Liver (tissue), 9 donors: Measurements from ENCODE around the gene METTL6. TPM values are rescaled to one million over a fixed set of nuclear protein-coding genes. Genes with fewer than 3 reads are reported as not detected.

Source experiments
- DNase-seq: peaks from one replicate; pipeline ENCODE4 v3.0.0-alpha.2; 2017; ENCODE audit warnings: low spot score
- H3K27ac ChIP-seq, 2 donors: one replicate each; pipeline ENCODE4 v1.7.0; 2013; ENCODE audit warnings: inconsistent platforms in 2 of 2, low read length in 2 of 2, control low read depth in 1 of 2, low read depth in 1 of 2, mild to moderate bottlenecking in 1 of 2
- H3K27me3 ChIP-seq, 4 donors: one replicate each; pipeline versions ENCODE4 v1.6.1 to v1.7.0; 2013; ENCODE audit warnings: low read length in 3 of 4, inconsistent platforms in 1 of 4, mild to moderate bottlenecking in 1 of 4, moderate library complexity in 1 of 4; ENCODE audit not compliant: control insufficient read depth in 4 of 4, insufficient read depth in 4 of 4
- H3K36me3 ChIP-seq, 4 donors: one replicate each; pipeline versions ENCODE4 v1.6.1 to v1.7.0; 2013; ENCODE audit warnings: low read length in 3 of 4, mild to moderate bottlenecking in 3 of 4, low read depth in 1 of 4, moderate library complexity in 1 of 4; ENCODE audit not compliant: control insufficient read depth in 4 of 4, insufficient read depth in 3 of 4
- H3K4me1 ChIP-seq, 4 donors: one replicate each; pipeline versions ENCODE4 v1.6.1 to v1.7.0; 2013; ENCODE audit warnings: low read length in 3 of 4, mild to moderate bottlenecking in 3 of 4, moderate library complexity in 1 of 4; ENCODE audit not compliant: control insufficient read depth in 4 of 4, insufficient read depth in 4 of 4
- H3K4me3 ChIP-seq, 3 donors: one replicate each; pipeline versions ENCODE4 v1.6.1 to v1.7.0; 2013; ENCODE audit warnings: low read length in 3 of 3, control low read depth in 1 of 3, low read depth in 1 of 3, mild to moderate bottlenecking in 1 of 3
- H3K9ac ChIP-seq, 2 donors: one replicate each; pipeline ENCODE4 v1.7.0; 2013; ENCODE audit warnings: low read length in 2 of 2, mild to moderate bottlenecking in 2 of 2, moderate library complexity in 2 of 2, control low read depth in 1 of 2, low read depth in 1 of 2
- H3K9me3 ChIP-seq, 4 donors: one replicate each; pipeline versions ENCODE4 v1.6.1 to v1.7.0; 2013; ENCODE audit warnings: low read length in 3 of 4; ENCODE audit not compliant: control insufficient read depth in 4 of 4
- EGR1 ChIP-seq, 2 donors: IDR thresholded peaks; 2 replicates each; pipeline ENCODE4 v1.6.1; 2016 to 2018; ENCODE audit warnings: antibody characterized with exemption in 2 of 2, low read depth in 2 of 2
- FOXA1 ChIP-seq: IDR thresholded peaks from 2 replicates; pipeline ENCODE4 v1.6.1; 2016; ENCODE audit warnings: antibody characterized with exemption
- FOXA2 ChIP-seq: IDR thresholded peaks from 2 replicates; pipeline ENCODE4 v1.6.1; 2016; ENCODE audit warnings: antibody characterized with exemption
- GABPA ChIP-seq, 2 donors: IDR thresholded peaks in 1 of 2; conservative IDR thresholded peaks in 1 of 2; 2 replicates each; pipeline ENCODE4 v1.6.1; 2016; ENCODE audit warnings: antibody characterized with exemption in 2 of 2, mild to moderate bottlenecking in 1 of 2, moderate library complexity in 1 of 2
- HNF4A ChIP-seq, 2 donors: conservative IDR thresholded peaks; 2 replicates each; pipeline ENCODE4 v1.6.1; 2016; ENCODE audit warnings: antibody characterized with exemption in 2 of 2, mild to moderate bottlenecking in 2 of 2
- HNF4G ChIP-seq: IDR thresholded peaks from 2 replicates; pipeline ENCODE4 v1.6.1; 2016; ENCODE audit warnings: antibody characterized with exemption
- MAX ChIP-seq: IDR thresholded peaks from 2 replicates; pipeline ENCODE4 v1.6.1; 2016; ENCODE audit warnings: antibody characterized with exemption
- NR2F2 ChIP-seq: IDR thresholded peaks from 2 replicates; pipeline ENCODE4 v1.6.1; 2016; ENCODE audit warnings: antibody characterized with exemption
- RAD21 ChIP-seq, 2 donors: IDR thresholded peaks; 2 replicates each; pipeline ENCODE4 v1.6.1; 2016; ENCODE audit warnings: antibody characterized with exemption in 2 of 2, mild to moderate bottlenecking in 2 of 2
- REST ChIP-seq: IDR thresholded peaks from 2 replicates; pipeline ENCODE4 v1.6.1; 2016; ENCODE audit warnings: antibody characterized with exemption, mild to moderate bottlenecking
- RXRA ChIP-seq, 2 donors: IDR thresholded peaks; 2 replicates each; pipeline ENCODE4 v1.6.1; 2017 to 2018; ENCODE audit warnings: antibody characterized with exemption in 2 of 2, mild to moderate bottlenecking in 1 of 2
- SP1 ChIP-seq: IDR thresholded peaks from 2 replicates; pipeline ENCODE4 v1.6.1; 2018; ENCODE audit warnings: antibody characterized with exemption, mild to moderate bottlenecking
- TAF1 ChIP-seq: conservative IDR thresholded peaks from 2 replicates; pipeline ENCODE4 v1.6.1; 2016; ENCODE audit warnings: antibody characterized with exemption, mild to moderate bottlenecking
- YY1 ChIP-seq: IDR thresholded peaks from 2 replicates; pipeline ENCODE4 v1.6.1; 2016; ENCODE audit warnings: antibody characterized with exemption, mild to moderate bottlenecking
- WGBS: extraction: QIAGEN DNeasy Blood & Tissue Kit; methylation state at CpG from one replicate; pipeline ENCODE4 v1.1.7; 2013; 5-methylcytosine and 5-hydroxymethylcytosine counted together
- polyA plus RNA-seq, 2 donors: library from polyadenylated mRNA; stranded (reverse) in 1 of 2; unstranded in 1 of 2; fragments of 200-250 nt in 1 of 2; fragments of >200 nt in 1 of 2; fragmentation: Nextera tagmentation in 1 of 2; extraction: Ambion mirVana in 1 of 2; gene quantifications; one replicate each; pipeline versions ENCODE4 v1.2.1 to v1.2.3, GENCODE V29; 2013 to 2015
- total RNA-seq, 2 donors: library from RNA; depleted of rRNA; stranded (reverse); fragments of >200 nt; gene quantifications; one replicate each; pipeline ENCODE4 v1.2.3, GENCODE V29; 2014
- TF ChIP-seq, protein P1 (sequence below): IDR thresholded peaks from 2 replicates; pipeline ENCODE4 v1.6.1; 2016; ENCODE audit warnings: antibody characterized with exemption
- donor health status: healthy.
- donor health status: healthy.
- donor health status: healthy.
- donor health status: healthy.
- donor health status: healthy.

Gene METTL6
- total and polyA plus RNA-seq, 4 donors: 2.0 to 9.1 (median 5.9) TPM

GRCh38 chr3:15427981-15428380 is 637 bp upstream of the METTL6 start:
- WGBS: 1% methylated on average over 11 of the region's 11 CpGs
- H3K9ac ChIP-seq: peak overlapping the region; percentile 82 to 85
- peak overlapping the region; percentile 74 to 87 for H3K27ac ChIP-seq
- TF ChIP-seq HNF4A (conservative IDR thresholded peaks at IDR 0.05) (peak; percentile 48 to 67), RAD21 (IDR thresholded peaks at IDR 0.05) (no peak)
- peak overlapping the region; percentile 74 to 94 (median 74) for H3K4me3 ChIP-seq
- DNase-seq: peak; percentile 57
- peaks cover 0 to 23% (median 15%) of the 10 kb centered on the region in 4 donors for H3K36me3 ChIP-seq
- H3K4me1 ChIP-seq: peaks cover 0 to 50% (median 34%) of the 10 kb centered on the region in 4 donors
- H3K27me3 ChIP-seq: no peaks in the 10 kb centered on the region
- H3K9me3 ChIP-seq: no peaks in the 10 kb centered on the region

DNA sequence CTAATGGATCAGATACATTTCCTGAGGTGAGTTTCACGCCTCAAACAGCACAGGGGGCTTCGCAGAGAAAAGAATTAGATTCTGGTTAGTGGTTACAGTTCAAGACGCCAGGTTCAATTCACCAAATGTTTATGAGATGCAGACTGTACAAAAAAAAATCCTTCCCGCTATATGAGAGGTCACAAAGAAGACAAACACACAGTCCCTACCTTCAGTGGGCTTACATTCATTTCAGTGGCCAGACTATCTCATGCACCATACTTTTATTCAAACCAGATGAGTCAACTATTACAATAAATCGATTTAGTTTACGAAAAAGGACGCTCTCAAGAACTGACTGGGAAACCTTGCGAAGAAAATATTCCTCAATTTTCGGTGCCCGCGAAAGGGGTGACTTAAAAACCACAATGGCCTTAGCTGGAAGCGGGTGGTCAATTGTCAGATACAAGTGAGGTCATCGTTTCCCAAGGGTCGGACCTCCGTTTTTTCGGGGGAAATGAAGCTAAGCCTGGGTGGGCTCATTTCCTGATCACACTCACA is 695 bp downstream of the METTL6 start:
- no peak for DNase-seq
- peaks cover 0 to 50% (median 34%) of the 10 kb centered on the region in 4 donors for H3K4me1 ChIP-seq

More for the DNA sequence above, 695 bp downstream of the METTL6 start:
- H3K9me3 ChIP-seq: no peaks in the 10 kb centered on the region
- H3K4me3 ChIP-seq: peak overlapping the region; percentile 74 to 94 (median 74)
- H3K9ac ChIP-seq: peak overlapping the region in 1 of 2 donors; percentile 59
- TF ChIP-seq, protein P1, sequence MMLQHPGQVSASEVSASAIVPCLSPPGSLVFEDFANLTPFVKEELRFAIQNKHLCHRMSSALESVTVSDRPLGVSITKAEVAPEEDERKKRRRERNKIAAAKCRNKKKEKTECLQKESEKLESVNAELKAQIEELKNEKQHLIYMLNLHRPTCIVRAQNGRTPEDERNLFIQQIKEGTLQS: no peak
- no peak for TF ChIP-seq HNF4G
- TF ChIP-seq YY1: no peak
- TF ChIP-seq RAD21 (IDR thresholded peaks at IDR 0.05): no peak
- TF ChIP-seq EGR1 (IDR thresholded peaks at IDR 0.05; ENCODE audit: low read depth in 2 of 2): no peak
- no peak for TF ChIP-seq FOXA1
- TF ChIP-seq GABPA (IDR thresholded peaks at IDR 0.05 in 1 of 2, conservative IDR thresholded peaks at IDR 0.05 in 1 of 2): no peak
- TF ChIP-seq REST: no peak
- no peak for TF ChIP-seq TAF1
- no peak for TF ChIP-seq SP1
- no peak for TF ChIP-seq NR2F2
- no peak for TF ChIP-seq RXRA (IDR thresholded peaks at IDR 0.05)
- no peak for TF ChIP-seq MAX
- no peak for TF ChIP-seq FOXA2
- peaks cover 0 to 18% (median 10%) of the 10 kb centered on the region in 4 donors for H3K36me3 ChIP-seq
- peak overlapping the region in 1 of 2 donors; percentile 87 for H3K27ac ChIP-seq
- 48% methylated on average over 16 of the region's 16 CpGs for WGBS
- no peaks in the 10 kb centered on the region for H3K27me3 ChIP-seq
